HG02588 (cell line): Measurements from ENCODE around the gene XPNPEP2.

ENCODE experiments used
- ATAC-seq: cut with Tn5 transposase; IDR thresholded peaks from one replicate; pipeline ENCODE4 v1.9.1; 2021; ENCODE audit warnings: mild to moderate bottlenecking, moderate library complexity; ENCODE audit not compliant: unreplicated experiment

XPNPEP2 gene

GRCh38 chrX:129738466-129739308, at the start of gene XPNPEP2:
Gene XPNPEP2 (plus strand): TSS chrX:129738979. CDS start chrX:129739214, 235 bp downstream.
- ATAC-seq, result no peak

- ATAC-seq, result no peak
Observed at GRCh38 chrX:129689796-129690195, 49.0 kb upstream of the XPNPEP2 start.

GRCh38 chrX:129690435-129690834, 48.3 kb upstream of the XPNPEP2 start:
- no peak for ATAC-seq

- no peak for ATAC-seq
Observed at GRCh38 chrX:129693354-129693753, 45.4 kb upstream of the XPNPEP2 start.

GRCh38 chrX:129694805-129695204, 44.0 kb upstream of the XPNPEP2 start:
- no peak for ATAC-seq

GRCh38 chrX:129695535-129695934, 43.2 kb upstream of the XPNPEP2 start:
- no peak for ATAC-seq

- no peak for ATAC-seq
Observed at GRCh38 chrX:129695937-129696336, 42.8 kb upstream of the XPNPEP2 start.

- no peak for ATAC-seq
Observed at GRCh38 chrX:129696463-129697155, 42.2 kb upstream of the XPNPEP2 start.

GRCh38 chrX:129697204-129697829, 41.5 kb upstream of the XPNPEP2 start:
- ATAC-seq, result no peak

GRCh38 chrX:129698150-129698549, 40.6 kb upstream of the XPNPEP2 start:
- ATAC-seq, result no peak

GRCh38 chrX:129700536-129700935, 38.2 kb upstream of the XPNPEP2 start:
- ATAC-seq, result no peak

- no peak for ATAC-seq
Observed at GRCh38 chrX:129701624-129702069, 37.1 kb upstream of the XPNPEP2 start.

- no peak for ATAC-seq
Observed at GRCh38 chrX:129704491-129704890, 34.3 kb upstream of the XPNPEP2 start.

GRCh38 chrX:129705377-129705925, 33.3 kb upstream of the XPNPEP2 start:
- no peak for ATAC-seq

- ATAC-seq, result no peak
Observed at GRCh38 chrX:129705988-129706387, 32.8 kb upstream of the XPNPEP2 start.

- no peak for ATAC-seq
Observed at GRCh38 chrX:129706400-129707072, 32.2 kb upstream of the XPNPEP2 start.

- no peak for ATAC-seq
Observed at GRCh38 chrX:129714581-129714980, 24.2 kb upstream of the XPNPEP2 start.

GRCh38 chrX:129716507-129716906, 22.3 kb upstream of the XPNPEP2 start:
- no peak for ATAC-seq

- no peak for ATAC-seq
Observed at GRCh38 chrX:129717892-129718291, 20.9 kb upstream of the XPNPEP2 start.

- no peak for ATAC-seq
Observed at GRCh38 chrX:129718676-129719075, 20.1 kb upstream of the XPNPEP2 start.

- ATAC-seq, result no peak
Observed at GRCh38 chrX:129719268-129719667, 19.5 kb upstream of the XPNPEP2 start.
